ENCODE measurements around the gene CLEC9A. TPM values are rescaled to one million over a fixed set of nuclear protein-coding genes. Genes with fewer than 3 reads are reported as not detected.

CLEC9A gene
- total and polyA plus RNA-seq, 9 of the 15 experiments (the other 6 are each of a cell fraction or from before 2014, with no cell fraction given) = not detected

- TF ChIP-seq CHD7 (IDR thresholded peaks at IDR 0.05; ENCODE audit: low read depth, low read length) = no peak
- no peak for TF ChIP-seq LCOR (CRISPR knock-in tag; IDR thresholded peaks at IDR 0.05)
- TF ChIP-seq SAP30 (IDR thresholded peaks at IDR 0.05; ENCODE audit: borderline replicate concordance, insufficient read depth, low read depth, low read length, poor library complexity, severe bottlenecking) = no peak
- no peak for TF ChIP-seq ERF (CRISPR knock-in tag; IDR thresholded peaks at IDR 0.05)
- no peak for TF ChIP-seq GTF2F1 (IDR thresholded peaks at IDR 0.05; ENCODE audit: low read depth, low read length)
- no peak for TF ChIP-seq DACH1 (IDR thresholded peaks at IDR 0.05; ENCODE audit: partially characterized antibody)
These were observed 27.9 kb downstream of the CLEC9A start (continued) for GRCh38 chr12:10058387-10058786.
